ENCODE results near the gene EFNB1. TPM values are rescaled to one million over a fixed set of nuclear protein-coding genes. Genes with fewer than 3 reads are reported as not detected.

The EFNB1 gene
- total RNA-seq, 1 experiment from 2014 or later: 31.1 TPM

- no peaks in the 10 kb centered on the region for H3K36me3 ChIP-seq (ENCODE audit: low read depth)
- H3K27ac ChIP-seq: no peak overlapping the region
- BruUV-seq (replicated peaks): no TSS peak
- no peak overlapping the region for H3K4me3 ChIP-seq
- intact Hi-C loops (cut with micrococcal nuclease; ENCODE audit: unreplicated experiment): loop anchor here (5.0 kb wide), 3 partner anchors 92 to 637 kb away; no protein-coding TSS in a partner anchor
- POLR2A ChIA-PET (ENCODE audit: unreplicated experiment): no interaction called here
- no peaks in the 10 kb centered on the region for H3F3A ChIP-seq (ENCODE audit: insufficient read depth, low read depth)
- H2AFZ ChIP-seq: no peak overlapping the region
- no peaks in the 10 kb centered on the region for H3K9me2 ChIP-seq (ENCODE audit: insufficient read depth)
- H3K27me3 ChIP-seq (ENCODE audit: insufficient read depth, low read depth): no peaks in the 10 kb centered on the region
- no peaks in the 10 kb centered on the region for H3K4me1 ChIP-seq (replicated peaks; ENCODE audit: insufficient read depth)
- CTCF ChIA-PET: interaction anchor here (0.6 kb wide), 1 partner anchor 397 kb away, joined by 3 read pairs; no protein-coding TSS in a partner anchor
- H3K4me2 ChIP-seq: no peak overlapping the region
- no peaks in the 10 kb centered on the region for H4K20me1 ChIP-seq (ENCODE audit: insufficient read depth)
- no peaks in the 10 kb centered on the region for H3K9me3 ChIP-seq (ENCODE audit: insufficient read depth, low read depth)
- H3K79me2 ChIP-seq (ENCODE audit: low read depth): peaks cover 5% of the 10 kb centered on the region; the same call in 1 of the 2 replicates
- TF ChIP-seq CTCF (conservative IDR thresholded peaks at IDR 0.05) (no peak), EZH2 (IDR thresholded peaks at IDR 0.05; ENCODE audit: low read depth) (no peak)
- no peak for DNase-seq
Observed at GRCh38 chrX:68824565-68825125, 4.2 kb upstream of the EFNB1 start.

- Histone ChIP-seq H3K4me3 (no peak overlapping the region), H3K9me2 (ENCODE audit: insufficient read depth) (no peaks in the 10 kb centered on the region), H3K27me3 (ENCODE audit: insufficient read depth, low read depth) (no peaks in the 10 kb centered on the region), H3K4me2 (no peak overlapping the region), H3K27ac (no peak overlapping the region), H3K79me2 (ENCODE audit: low read depth) (peaks cover 22% of the 10 kb centered on the region), H2AFZ (no peak overlapping the region), H3F3A (ENCODE audit: insufficient read depth, low read depth) (no peaks in the 10 kb centered on the region), H3K4me1 (replicated peaks; ENCODE audit: insufficient read depth) (no peaks in the 10 kb centered on the region), H3K36me3 (ENCODE audit: low read depth) (no peaks in the 10 kb centered on the region), H3K9me3 (ENCODE audit: insufficient read depth, low read depth) (no peaks in the 10 kb centered on the region), H4K20me1 (ENCODE audit: insufficient read depth) (no peaks in the 10 kb centered on the region; the same call in 1 of the 2 replicates)
- no peak for DNase-seq
- TF ChIP-seq EZH2 (IDR thresholded peaks at IDR 0.05; ENCODE audit: low read depth) (no peak), CTCF (conservative IDR thresholded peaks at IDR 0.05) (no peak)
- POLR2A ChIA-PET (ENCODE audit: unreplicated experiment): no interaction called here
- CTCF ChIA-PET: no interaction called here
- intact Hi-C loops (cut with micrococcal nuclease; ENCODE audit: unreplicated experiment): loop anchor here (5.0 kb wide), 2 partner anchors 94 to 281 kb away; no protein-coding TSS in a partner anchor
- BruUV-seq (replicated peaks): no TSS peak
Observed at GRCh38 chrX:68826113-68826980, 2.5 kb upstream of the EFNB1 start.

- POLR2A ChIA-PET (ENCODE audit: unreplicated experiment): interaction anchor here (0.8 kb wide), 1 partner anchor 278 kb away, joined by 3 read pairs; no protein-coding TSS in a partner anchor
Observed at GRCh38 chrX:68827256-68827655, 1.6 kb upstream of the EFNB1 start.

More at GRCh38 chrX:68827256-68827655, 1.6 kb upstream of the EFNB1 start:
- H3K4me2 ChIP-seq: no peak overlapping the region
- H2AFZ ChIP-seq: no peak overlapping the region
- H3K4me1 ChIP-seq (replicated peaks; ENCODE audit: insufficient read depth): 0 out of 2 replicates have a peak, but pooled peaks cover 4% of the 10 kb centered on the region
- no peaks in the 10 kb centered on the region for H3K27me3 ChIP-seq (ENCODE audit: insufficient read depth, low read depth)
- H3K36me3 ChIP-seq (ENCODE audit: low read depth): no peaks in the 10 kb centered on the region
- no peak for TF ChIP-seq EZH2 (IDR thresholded peaks at IDR 0.05; ENCODE audit: low read depth)
- no peak for TF ChIP-seq CTCF (conservative IDR thresholded peaks at IDR 0.05)
- no peaks in the 10 kb centered on the region for H3K9me3 ChIP-seq (ENCODE audit: insufficient read depth, low read depth)
- no peaks in the 10 kb centered on the region for H3F3A ChIP-seq (ENCODE audit: insufficient read depth, low read depth)
- H3K4me3 ChIP-seq: no peak overlapping the region
- intact Hi-C loops (cut with micrococcal nuclease; ENCODE audit: unreplicated experiment): loop anchor here (5.0 kb wide), 2 partner anchors 95 to 280 kb away; no protein-coding TSS in a partner anchor
- no peak overlapping the region for H3K27ac ChIP-seq
- DNase-seq: no peak
- H3K79me2 ChIP-seq (ENCODE audit: low read depth): peaks cover 29% of the 10 kb centered on the region
- H4K20me1 ChIP-seq (ENCODE audit: insufficient read depth): no peaks in the 10 kb centered on the region; the same call in 1 of the 2 replicates
- CTCF ChIA-PET: interaction anchor here (0.9 to 2.4 kb wide), 6 partner anchors 234 to 631 kb away, joined by 3 to 14 read pairs (median 6); no protein-coding TSS in a partner anchor
- H3K9me2 ChIP-seq (ENCODE audit: insufficient read depth): no peaks in the 10 kb centered on the region
- BruUV-seq (replicated peaks): no TSS peak
